IMR-90 (cell line): ENCODE measurements around the gene RING1. TPM values are rescaled to one million over a fixed set of nuclear protein-coding genes. Genes with fewer than 3 reads are reported as not detected.

Experiments used
- ATAC-seq: fragments of 200-7000 bp; cut with Tn5 transposase; 2 replicates; pipeline ENCODE4 v1.9.1; 2020; ENCODE audit warnings: low read depth, mild to moderate bottlenecking, moderate library complexity
- BruUV-seq: library from RNA; stranded (reverse); fragments of 400-500 nt; replicated peaks from 2 replicates; lab custom pipeline; 2021; lab: Mats Ljungman, UMichigan
- CTCF ChIA-PET: fragments of 300-600 bp; formaldehyde crosslinking; extraction: SDS; loops from one replicate; lab custom pipeline; 2021; ENCODE audit warnings: antibody characterized with exemption; lab: Yijun Ruan, JAX
- POLR2A ChIA-PET: fragments of 300-600 bp; sonication (Branson Sonifier 250); formaldehyde crosslinking; loops from one replicate; lab custom pipeline; 2022; ENCODE audit warnings: antibody characterized with exemption; ENCODE audit not compliant: unreplicated experiment; lab: Charles Lee
- DNase-seq: peaks from one replicate; pipeline ENCODE4 v3.0.0; 2013
- H2AFZ ChIP-seq: replicated peaks from 2 replicates; pipeline ENCODE3; 2013; ENCODE audit warnings: low read length, mild to moderate bottlenecking; ENCODE audit not compliant: poor library complexity
- H2AK5ac ChIP-seq: 2 replicates; pipeline ENCODE4 v1.6.1; 2013; ENCODE audit warnings: low read depth, low read length, inconsistent platforms
- H2AK9ac ChIP-seq: replicated peaks from 2 replicates; pipeline ENCODE3; 2013; ENCODE audit warnings: mild to moderate bottlenecking, low read depth, low read length, moderate library complexity; ENCODE audit not compliant: poor library complexity
- H2BK120ac ChIP-seq: 2 replicates; pipeline ENCODE4 v1.6.1; 2013; ENCODE audit warnings: low read depth, low read length, inconsistent platforms
- H2BK15ac ChIP-seq: 3 replicates; pipeline ENCODE4 v1.6.1; 2013; ENCODE audit warnings: low read depth, low read length, inconsistent platforms
- H2BK20ac ChIP-seq: 2 replicates; pipeline ENCODE4 v1.6.1; 2013; ENCODE audit warnings: low read depth, mild to moderate bottlenecking, inconsistent platforms, low read length, moderate library complexity
- H2BK5ac ChIP-seq: 2 replicates; pipeline ENCODE4 v1.6.1; 2013; ENCODE audit warnings: mild to moderate bottlenecking, low read depth, low read length, inconsistent platforms; ENCODE audit not compliant: poor library complexity, severe bottlenecking
- H3K14ac ChIP-seq: replicated peaks from 2 replicates; pipeline ENCODE4 v1.6.1; 2013; ENCODE audit warnings: low read depth, low read length, inconsistent platforms
- H3K18ac ChIP-seq: 2 replicates; pipeline ENCODE4 v1.6.1; 2013; ENCODE audit warnings: low read depth, low read length, control low read depth
- H3K23ac ChIP-seq: 2 replicates; pipeline ENCODE4 v1.6.1; 2013; ENCODE audit warnings: low read depth, low read length, inconsistent platforms
- H3K27ac ChIP-seq: 2 replicates; pipeline ENCODE4 v1.5.1; 2013; ENCODE audit warnings: mild to moderate bottlenecking, control low read depth, low read length; ENCODE audit not compliant: insufficient read depth
- H3K27me3 ChIP-seq: 2 replicates; pipeline ENCODE4 v1.6.1; 2013; ENCODE audit warnings: low read length; ENCODE audit not compliant: control insufficient read depth, insufficient read depth
- H3K36me3 ChIP-seq: 2 replicates; pipeline ENCODE4 v1.6.1; 2013; ENCODE audit warnings: low read length, mixed read lengths; ENCODE audit not compliant: control insufficient read depth, insufficient read depth
- H3K4ac ChIP-seq: 2 replicates; pipeline ENCODE4 v1.6.1; 2013; ENCODE audit warnings: low read depth, low read length, inconsistent platforms
- H3K4me1 ChIP-seq: 2 replicates; pipeline ENCODE4 v1.6.1; 2013; ENCODE audit warnings: low read length, mixed read lengths; ENCODE audit not compliant: control insufficient read depth, insufficient read depth
- H3K4me2 ChIP-seq: 2 replicates; pipeline ENCODE4 v1.6.1; 2013; ENCODE audit warnings: low read depth, mild to moderate bottlenecking, control low read depth, low read length, moderate library complexity
- H3K4me3 ChIP-seq: 2 replicates; pipeline ENCODE4 v1.5.1; 2013; ENCODE audit warnings: low read depth, mild to moderate bottlenecking, control low read depth, low read length, moderate library complexity; ENCODE audit not compliant: insufficient read depth
- H3K56ac ChIP-seq: 2 replicates; pipeline ENCODE4 v1.6.1; 2013; ENCODE audit warnings: low read length, inconsistent platforms; ENCODE audit not compliant: insufficient read depth; ENCODE audit errors: extremely low read depth
- H3K79me1 ChIP-seq, 2 experiments: 2 replicates each; pipeline ENCODE4 v1.6.1; 2013; ENCODE audit warnings: low read length in 2 of 2, inconsistent platforms in 1 of 2, low read depth in 1 of 2
- H3K9ac ChIP-seq: 2 replicates; pipeline ENCODE4 v1.6.1; 2013; ENCODE audit warnings: low read depth, low read length, control low read depth
- H3K9me1 ChIP-seq: 2 replicates; pipeline ENCODE4 v1.6.1; 2013; ENCODE audit warnings: low read length, inconsistent platforms; ENCODE audit not compliant: insufficient read depth
- H3K9me3 ChIP-seq: 2 replicates; pipeline ENCODE4 v1.6.1; 2013; ENCODE audit warnings: low read length; ENCODE audit not compliant: control insufficient read depth, insufficient read depth
- H4K20me1 ChIP-seq: 2 replicates; pipeline ENCODE4 v1.6.1; 2013; ENCODE audit warnings: low read length, inconsistent platforms; ENCODE audit not compliant: insufficient read depth
- H4K5ac ChIP-seq: 2 replicates; pipeline ENCODE4 v1.6.1; 2013; ENCODE audit warnings: mild to moderate bottlenecking, low read depth, low read length, control low read depth
- H4K8ac ChIP-seq, 2 experiments: 2 replicates each; pipeline ENCODE4 v1.6.1; 2013; ENCODE audit warnings: low read depth in 2 of 2, low read length in 2 of 2, control low read depth in 1 of 2, inconsistent platforms in 1 of 2
- H4K91ac ChIP-seq: 2 replicates; pipeline ENCODE4 v1.6.1; 2013; ENCODE audit warnings: low read depth, low read length, inconsistent platforms; ENCODE audit not compliant: insufficient read depth
- CEBPB ChIP-seq: IDR thresholded peaks from 2 replicates; pipeline ENCODE4 v1.6.1; 2012; ENCODE audit warnings: low read depth, low read length, improper control_type of control experiment
- CTCF ChIP-seq: conservative IDR thresholded peaks from 2 replicates; pipeline ENCODE4 v1.5.1; 2012; ENCODE audit warnings: mild to moderate bottlenecking, low read depth, low read length, improper control_type of control experiment
- FOS ChIP-seq: fragments of 150-350 bp; IDR thresholded peaks from 2 replicates; pipeline ENCODE4 v1.6.1; 2016; ENCODE audit warnings: low read depth, low read length
- MAFK ChIP-seq: IDR thresholded peaks from 2 replicates; pipeline ENCODE4 v1.6.1; 2012; ENCODE audit warnings: low read depth, low read length, improper control_type of control experiment
- POLR2A ChIP-seq: IDR thresholded peaks from 2 replicates; pipeline ENCODE4 v1.6.1; 2012; ENCODE audit warnings: mild to moderate bottlenecking, low read depth, low read length
- USF2 ChIP-seq: fragments of 150-350 bp; IDR thresholded peaks from 2 replicates; pipeline ENCODE4 v1.6.1; 2017; ENCODE audit warnings: mild to moderate bottlenecking, antibody characterized with exemption, low read length, low read depth
- WGBS, 2 experiments: methylation state at CpG; one replicate each; pipeline versions ENCODE4 v1.1.5 to v1.1.7; 2013; ENCODE audit warnings: missing lambda C conversion rate in 2 of 2; ENCODE audit not compliant: insufficient read length in 1 of 2; ENCODE audit errors: extremely low coverage in 2 of 2; 5-methylcytosine and 5-hydroxymethylcytosine counted together
- dilution Hi-C: fragments of 300-500 bp; cut with HindIII; formaldehyde crosslinking; loops from one replicate; pipeline ENCODE4 v1.14.3; 2018; ENCODE audit warnings: low sequenced_read_pairs; ENCODE audit not compliant: unreplicated experiment
- in situ Hi-C: fragments of 300-500 bp; cut with MboI; formaldehyde crosslinking; loops from 3 replicates; pipeline ENCODE4 v1.14.3; 2019; ENCODE audit warnings: low sequenced_read_pairs, inconsistent platforms, mixed read lengths
- intact Hi-C: fragments of 100-400 bp; cut with micrococcal nuclease; formaldehyde crosslinking; loops from 2 replicates; pipeline ENCODE4 v1.10.0; 2022
- polyA plus RNA-seq, 3 experiments: library from polyadenylated mRNA; depleted of rRNA; stranded (reverse); fragments of >200 nt; gene quantifications; 2 replicates each; pipeline ENCODE4 v1.2.3, GENCODE V29; 2012; ENCODE audit warnings: low replicate concordance in 1 of 3
- total RNA-seq: library from RNA; depleted of rRNA; stranded (reverse); fragments of >200 nt; gene quantifications from 2 replicates; pipeline ENCODE4 v1.2.3, GENCODE V29; 2012

The RING1 gene
- total and polyA plus RNA-seq, 2 of the 4 experiments (the other 2 are of a cell fraction): 14.9 to 40.8 TPM

GRCh38 chr6:33205191-33206026 lies 2.9 kb upstream of the RING1 start:
- no peaks in the 10 kb centered on the region for H3K27me3 ChIP-seq
- H4K5ac ChIP-seq: no peak overlapping the region; the same call in 1 of the 2 replicates
- no peak overlapping the region for H3K56ac ChIP-seq
- peak overlapping the region; percentile 55; the same call in 1 of the 2 replicates for H3K14ac ChIP-seq
- WGBS, 2 experiments: no CpG with 5 or more reads among the region's 17 CpGs
- H2AK9ac ChIP-seq: peak overlapping the region; percentile 92
- ATAC-seq (no peak), DNase-seq (peak; percentile 64)
- peak overlapping the region in 1 of 2 experiments; percentile 61; a peak in 2 of 4 replicates for H4K8ac ChIP-seq
- no peak overlapping the region for H2BK20ac ChIP-seq
- H3K27ac ChIP-seq: no peak overlapping the region; the same call in 1 of the 2 replicates
- intact Hi-C loops (no loop called here), dilution Hi-C loops (no loop called here), in situ Hi-C loops (no loop called here)
- peak overlapping the region; percentile 70 for H3K4ac ChIP-seq
- ChIA-PET CTCF (interaction anchor here (0.6 kb wide), 1 partner anchor 76 kb away, joined by 5 read pairs; no protein-coding TSS in a partner anchor), POLR2A (no interaction called here)
- TF ChIP-seq FOS (peak; percentile 54; the same call in 1 of the 2 replicates), CEBPB (peak; percentile 62), USF2 (no peak), CTCF (no peak), MAFK (no peak), POLR2A (peak; percentile 17; the same call in 1 of the 2 replicates)
- BruUV-seq: no TSS peak
- peak overlapping the region; percentile 60 for H3K4me3 ChIP-seq
- peak overlapping the region; percentile 78 for H2BK5ac ChIP-seq
- H3K9me3 ChIP-seq: no peaks in the 10 kb centered on the region
- H2AFZ ChIP-seq: peak overlapping the region; percentile 82
- peaks cover 26% of the 10 kb centered on the region; the same call in 1 of the 2 replicates for H4K20me1 ChIP-seq
- H4K91ac ChIP-seq: peak overlapping the region; percentile 31; the same call in 1 of the 2 replicates
- peaks cover 34% of the 10 kb centered on the region for H3K4me1 ChIP-seq
- H3K36me3 ChIP-seq: peaks cover 36% of the 10 kb centered on the region
- H3K9ac ChIP-seq: no peak overlapping the region
- peak overlapping the region; percentile 34; the same call in 1 of the 2 replicates for H3K23ac ChIP-seq
- H3K4me2 ChIP-seq: peak overlapping the region; percentile 83
- H3K9me1 ChIP-seq: peaks cover 39% of the 10 kb centered on the region
- H3K18ac ChIP-seq: no peak overlapping the region
- H2BK120ac ChIP-seq: peak overlapping the region; percentile 30; the same call in 1 of the 2 replicates
- H2AK5ac ChIP-seq: peak overlapping the region; percentile 89
- H3K79me1 ChIP-seq: peaks cover 21 to 86% of the 10 kb centered on the region in 2 experiments
- no peak overlapping the region for H2BK15ac ChIP-seq
